Testis (tissue), 2 donors: ENCODE results near the gene ROMO1.

ENCODE experiments used
- CTCF ChIP-seq, 3 experiments: fragments of 450-650 bp in 2 of 3; fragments of 200-600 bp in 1 of 3; sonication (generic) in 1 of 3; IDR thresholded peaks; one replicate each; pipeline ENCODE4 v1.5.1; 2016 to 2019; ENCODE audit warnings: antibody characterized with exemption in 3 of 3, mild to moderate bottlenecking in 2 of 3, moderate library complexity in 1 of 3
- POLR2A ChIP-seq: fragments of 450-650 bp; IDR thresholded peaks from one replicate; pipeline ENCODE4 v1.6.1; 2017; ENCODE audit warnings: antibody characterized with exemption, mild to moderate bottlenecking, moderate library complexity

DNA sequence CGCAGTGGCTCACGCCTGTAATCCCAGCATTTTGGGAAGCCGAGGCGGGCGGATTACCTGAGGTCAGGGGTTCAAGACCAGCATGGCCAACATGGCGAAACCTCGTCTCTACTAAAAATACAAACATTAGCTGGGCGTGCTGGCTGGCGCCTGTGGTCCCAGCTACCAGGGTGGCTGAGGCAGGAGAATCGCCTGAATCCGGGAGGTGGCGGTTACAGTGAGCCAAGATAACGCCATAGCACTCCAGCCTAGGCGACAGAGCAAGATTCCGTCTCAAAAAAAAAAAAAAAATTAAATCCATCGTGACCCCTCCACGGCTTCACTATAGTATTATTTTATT lies 33.3 kb upstream of the ROMO1 start:
- TF ChIP-seq CTCF (IDR thresholded peaks at IDR 0.05) (no peak), POLR2A (no peak)
